Activated effector memory CD4-positive, alpha-beta T cell treated with anti-CD3 and anti-CD28 coated beads, Interleukin-2, amount 50 U/mL, for 16 hours (primary cell): ENCODE data around the gene CHID1.

ENCODE experiments used
- DNase-seq: peaks from one replicate; pipeline ENCODE4 v3.0.0-alpha.2; 2020

CHID1 gene

DNA sequence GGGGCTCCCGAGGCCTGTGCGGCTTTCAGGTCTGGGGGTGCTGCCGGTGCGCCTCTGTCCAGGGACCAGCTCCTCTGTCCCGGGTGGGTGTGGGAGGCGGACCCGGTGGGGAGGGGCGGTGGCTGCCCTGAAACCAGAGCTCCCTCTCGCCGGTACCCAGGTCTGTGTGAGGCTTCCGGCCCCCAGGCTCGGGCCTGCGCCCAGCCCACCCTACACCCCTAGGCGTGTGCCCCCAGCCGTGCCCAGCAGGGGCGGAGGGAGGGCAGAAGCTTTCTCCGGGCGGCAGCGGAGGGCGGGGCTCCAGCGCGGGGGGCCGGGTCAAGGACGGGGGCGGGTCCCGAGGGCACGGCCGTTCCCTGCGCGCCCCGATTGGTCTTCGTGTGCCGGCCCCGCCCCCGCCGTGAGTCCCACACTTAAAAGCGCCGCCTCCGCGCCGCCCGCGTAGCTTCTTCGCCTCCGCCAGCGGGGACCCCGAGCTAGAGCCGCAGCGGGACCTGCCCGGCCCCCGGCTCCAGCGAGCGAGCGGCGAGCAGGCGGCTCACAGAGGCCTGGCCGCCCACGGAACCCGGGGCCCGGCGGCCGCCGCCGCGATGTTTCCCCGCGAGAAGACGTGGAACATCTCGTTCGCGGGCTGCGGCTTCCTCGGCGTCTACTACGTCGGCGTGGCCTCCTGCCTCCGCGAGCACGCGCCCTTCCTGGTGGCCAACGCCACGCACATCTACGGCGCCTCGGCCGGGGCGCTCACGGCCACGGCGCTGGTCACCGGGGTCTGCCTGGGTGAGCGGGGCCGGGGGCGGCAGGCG, 91.3 kb downstream of the CHID1 start:
- peak; percentile 96 for DNase-seq

GRCh38 chr11:818396-819128, 92.0 kb downstream of the CHID1 start, which contains the start of gene PNPLA2:
Gene PNPLA2 (plus strand): TSS chr11:818914. CDS start chr11:819719, 805 bp downstream.
- no peak for DNase-seq
